Common myeloid progenitor, CD34-positive (primary cell): ENCODE measurements around the gene MAP7D3.

ENCODE experiments used
- CTCF ChIA-PET: fragments of 350-600 bp; sonication (Branson Sonifier 250); formaldehyde crosslinking; loops from one replicate; lab custom pipeline; 2021; ENCODE audit warnings: antibody characterized with exemption; lab: Charles Lee
- POLR2A ChIA-PET: fragments of 350-600 bp; sonication (Branson Sonifier 250); formaldehyde crosslinking; loops from one replicate; lab custom pipeline; 2021; ENCODE audit warnings: antibody characterized with exemption; lab: Charles Lee
- DNase-seq, 3 donors: peaks; one replicate each; pipeline versions ENCODE4 v3.0.0 to v3.0.0-alpha.2; 2013
- H3K27ac ChIP-seq, 2 experiments: 1 replicate in 1 of 2; 2 replicates in 1 of 2; pipeline ENCODE4 v1.7.0; 2013; ENCODE audit warnings: inconsistent platforms in 2 of 2, low read length in 2 of 2, mild to moderate bottlenecking in 2 of 2, low read depth in 1 of 2, moderate library complexity in 1 of 2; ENCODE audit not compliant: severe bottlenecking in 2 of 2, insufficient read depth in 1 of 2, poor library complexity in 1 of 2
- H3K27me3 ChIP-seq, 5 experiments: replicated peaks in 2 of 5; 1 replicate in 3 of 5; 2 replicates in 2 of 5; pipeline versions ENCODE4 v1.6.1 to v1.7.0; 2013; ENCODE audit warnings: low read length in 4 of 5, mild to moderate bottlenecking in 2 of 5, moderate library complexity in 2 of 5, inconsistent platforms in 1 of 5; ENCODE audit not compliant: insufficient read depth in 5 of 5, control insufficient read depth in 4 of 5
- H3K36me3 ChIP-seq, 4 experiments: 1 replicate in 2 of 4; 2 replicates in 2 of 4; pipeline versions ENCODE4 v1.6.1 to v1.7.0; 2013; ENCODE audit warnings: low read length in 3 of 4, control low read depth in 1 of 4, mild to moderate bottlenecking in 1 of 4; ENCODE audit not compliant: control insufficient read depth in 4 of 4, insufficient read depth in 4 of 4
- H3K4me1 ChIP-seq, 4 experiments: 1 replicate in 3 of 4; 2 replicates in 1 of 4; pipeline versions ENCODE4 v1.6.1 to v1.7.1; 2013; ENCODE audit warnings: low read length in 3 of 4, mild to moderate bottlenecking in 3 of 4, control low read depth in 1 of 4, inconsistent platforms in 1 of 4, moderate library complexity in 1 of 4; ENCODE audit not compliant: control insufficient read depth in 4 of 4, insufficient read depth in 4 of 4; ENCODE audit errors: control extremely low read depth in 1 of 4
- H3K4me3 ChIP-seq, 7 experiments: 1 replicate in 4 of 7; 2 replicates in 3 of 7; pipeline versions ENCODE4 v1.5.1 to v1.7.0; 2013; ENCODE audit warnings: mild to moderate bottlenecking in 7 of 7, low read length in 6 of 7, moderate library complexity in 6 of 7, inconsistent platforms in 2 of 7, low read depth in 2 of 7, control low read depth in 1 of 7; ENCODE audit not compliant: insufficient read depth in 4 of 7, control insufficient read depth in 1 of 7; ENCODE audit errors: extremely low read depth in 1 of 7
- H3K9me3 ChIP-seq, 5 experiments: 1 replicate in 4 of 5; 2 replicates in 1 of 5; pipeline versions ENCODE4 v1.6.1 to v1.7.1; 2013; ENCODE audit warnings: low read length in 4 of 5, mild to moderate bottlenecking in 2 of 5, inconsistent platforms in 1 of 5, low read depth in 1 of 5, moderate library complexity in 1 of 5; ENCODE audit not compliant: control insufficient read depth in 4 of 5, insufficient read depth in 2 of 5; ENCODE audit errors: control extremely low read depth in 1 of 5
- WGBS: methylation state at CpG from one replicate; pipeline ENCODE4 v1.1.5; 2013; ENCODE audit not compliant: insufficient coverage; 5-methylcytosine and 5-hydroxymethylcytosine counted together

Gene MAP7D3

GRCh38 chrX:136183172-136183571 lies 68.0 kb downstream of the MAP7D3 start:
- DNase-seq: no peak
- Histone ChIP-seq H3K27ac (no peak overlapping the region), H3K4me3 (no peak overlapping the region), H3K9me3 (no peaks in the 10 kb centered on the region), H3K36me3 (no peaks in the 10 kb centered on the region), H3K27me3 (no peaks in the 10 kb centered on the region), H3K4me1 (peaks cover 0 to 13% (median 3%) of the 10 kb centered on the region in 4 experiments)
- ChIA-PET CTCF (interaction anchor here (1.4 kb wide), 1 partner anchor 12 kb away, joined by 3 read pairs; no protein-coding TSS in a partner anchor), POLR2A (no interaction called here)
- no CpG with 5 or more reads among the region's 4 CpGs for WGBS

GRCh38 chrX:136182414-136182813 lies 68.8 kb downstream of the MAP7D3 start:
- ChIA-PET POLR2A (no interaction called here), CTCF (interaction anchor here (1.4 kb wide), 1 partner anchor 11 kb away, joined by 3 read pairs; no protein-coding TSS in a partner anchor)
- H3K4me3 ChIP-seq: no peak overlapping the region
- DNase-seq: no peak
- no peak overlapping the region for H3K27ac ChIP-seq
- peaks cover 0 to 13% (median 3%) of the 10 kb centered on the region in 4 experiments for H3K4me1 ChIP-seq
- no peaks in the 10 kb centered on the region for H3K9me3 ChIP-seq
- H3K27me3 ChIP-seq: no peaks in the 10 kb centered on the region
- 75% methylated on average over 1 of the region's 3 CpGs for WGBS
- H3K36me3 ChIP-seq: peaks cover 0 to 2% (median 0%) of the 10 kb centered on the region in 4 experiments

- POLR2A ChIA-PET: no interaction called here
- no peaks in the 10 kb centered on the region for H3K4me1 ChIP-seq
- H3K36me3 ChIP-seq: peaks cover 0 to 4% (median under 1%) of the 10 kb centered on the region in 4 experiments
- WGBS: 100% methylated on average over 1 of the region's 4 CpGs
- no peak overlapping the region for H3K4me3 ChIP-seq
- no peaks in the 10 kb centered on the region for H3K27me3 ChIP-seq
- H3K27ac ChIP-seq: no peak overlapping the region
- no peaks in the 10 kb centered on the region for H3K9me3 ChIP-seq
- no peak for DNase-seq
- CTCF ChIA-PET: no interaction called here
Observed at GRCh38 chrX:136179133-136179532, 72.1 kb downstream of the MAP7D3 start.

- no peak for DNase-seq
- Histone ChIP-seq H3K9me3 (no peaks in the 10 kb centered on the region), H3K4me3 (no peak overlapping the region), H3K36me3 (peaks cover 0 to 6% (median under 1%) of the 10 kb centered on the region in 4 experiments), H3K27ac (no peak overlapping the region), H3K27me3 (no peaks in the 10 kb centered on the region), H3K4me1 (no peaks in the 10 kb centered on the region)
- WGBS: 100% methylated on average over 1 of the region's 2 CpGs
- ChIA-PET POLR2A (no interaction called here), CTCF (no interaction called here)
Observed at GRCh38 chrX:136176399-136176825, 74.8 kb downstream of the MAP7D3 start.

- H3K27me3 ChIP-seq: no peaks in the 10 kb centered on the region
- H3K27ac ChIP-seq: no peak overlapping the region
- H3K4me1 ChIP-seq: peaks cover 0 to 23% (median 12%) of the 10 kb centered on the region in 4 experiments
- no peaks in the 10 kb centered on the region for H3K9me3 ChIP-seq
- peaks cover 0 to 5% (median 0%) of the 10 kb centered on the region in 4 experiments for H3K36me3 ChIP-seq
- no CpG with 5 or more reads among the region's 1 CpG for WGBS
- ChIA-PET POLR2A (no interaction called here), CTCF (interaction anchor here (1.1 to 3.2 kb wide), 3 partner anchors 11 to 38 kb away, joined by 3 to 12 read pairs (median 4); no protein-coding TSS in a partner anchor)
- no peak overlapping the region for H3K4me3 ChIP-seq
- DNase-seq: no peak
Observed at GRCh38 chrX:136171420-136171819, 79.8 kb downstream of the MAP7D3 start.

GRCh38 chrX:136170139-136170800 lies 80.9 kb downstream of the MAP7D3 start:
- peaks cover 0 to 2% (median 0%) of the 10 kb centered on the region in 4 experiments for H3K36me3 ChIP-seq
- 81% methylated on average over 8 of the region's 9 CpGs for WGBS
- H3K27ac ChIP-seq: peak overlapping the region; percentile 62 to 81
- H3K9me3 ChIP-seq: no peaks in the 10 kb centered on the region
- peaks cover 0 to 25% (median 14%) of the 10 kb centered on the region in 4 experiments for H3K4me1 ChIP-seq
- CTCF ChIA-PET: interaction anchor here (1.1 to 3.2 kb wide), 5 partner anchors 12 to 40 kb away, joined by 3 to 12 read pairs (median 4); no protein-coding TSS in a partner anchor
- no peaks in the 10 kb centered on the region for H3K27me3 ChIP-seq
- H3K4me3 ChIP-seq: peak overlapping the region in 1 of 7 experiments; percentile 23
- no peak for DNase-seq
- POLR2A ChIA-PET: no interaction called here
